NCI-H82 (cell line): Measurements from ENCODE around the gene KTN1.

Experiments
- DNase-seq: peaks from one replicate; lab custom pipeline; 2025; lab: John Stamatoyannopoulos, UW

The KTN1 gene

DNA sequence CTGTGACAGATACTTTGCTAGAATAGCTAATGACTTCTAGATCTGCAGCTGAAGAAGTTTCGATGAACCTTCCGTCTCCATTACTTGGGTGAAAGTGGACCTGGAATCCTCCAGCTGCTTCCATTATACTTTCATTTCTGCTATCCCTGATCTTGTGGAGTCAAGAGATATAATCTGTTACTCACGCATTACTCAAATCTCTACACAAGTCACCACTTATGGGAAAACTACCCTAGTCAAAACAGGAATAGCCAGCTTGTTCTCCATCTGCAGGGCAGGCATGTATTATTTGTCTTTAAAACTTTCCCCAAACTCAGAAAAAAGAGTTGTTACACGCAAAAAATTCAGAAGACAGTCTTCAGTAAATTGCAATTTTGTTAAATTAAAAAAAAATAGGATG, 2.8 kb upstream of the KTN1 start:
- DNase-seq = no peak

DNA sequence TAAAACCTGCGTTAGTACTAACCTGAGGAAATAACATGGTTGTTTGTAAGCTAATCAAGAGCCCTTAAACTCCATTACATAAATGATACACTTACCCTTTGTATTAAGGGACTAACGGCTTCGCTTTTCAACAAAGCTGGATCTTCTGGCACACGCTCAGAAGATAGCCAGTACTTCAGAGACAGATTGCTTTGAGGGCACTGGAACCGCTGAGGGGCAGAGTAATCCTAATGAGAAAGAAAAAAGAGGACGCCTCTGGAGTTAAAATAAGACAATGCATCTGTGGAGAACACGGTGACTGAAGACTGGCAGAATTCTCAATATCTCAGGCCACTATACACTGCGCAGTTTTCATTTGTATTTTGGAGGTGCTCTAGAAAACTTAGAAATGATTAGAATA, 1.5 kb upstream of the KTN1 start:
- DNase-seq = peak; percentile 69

DNA sequence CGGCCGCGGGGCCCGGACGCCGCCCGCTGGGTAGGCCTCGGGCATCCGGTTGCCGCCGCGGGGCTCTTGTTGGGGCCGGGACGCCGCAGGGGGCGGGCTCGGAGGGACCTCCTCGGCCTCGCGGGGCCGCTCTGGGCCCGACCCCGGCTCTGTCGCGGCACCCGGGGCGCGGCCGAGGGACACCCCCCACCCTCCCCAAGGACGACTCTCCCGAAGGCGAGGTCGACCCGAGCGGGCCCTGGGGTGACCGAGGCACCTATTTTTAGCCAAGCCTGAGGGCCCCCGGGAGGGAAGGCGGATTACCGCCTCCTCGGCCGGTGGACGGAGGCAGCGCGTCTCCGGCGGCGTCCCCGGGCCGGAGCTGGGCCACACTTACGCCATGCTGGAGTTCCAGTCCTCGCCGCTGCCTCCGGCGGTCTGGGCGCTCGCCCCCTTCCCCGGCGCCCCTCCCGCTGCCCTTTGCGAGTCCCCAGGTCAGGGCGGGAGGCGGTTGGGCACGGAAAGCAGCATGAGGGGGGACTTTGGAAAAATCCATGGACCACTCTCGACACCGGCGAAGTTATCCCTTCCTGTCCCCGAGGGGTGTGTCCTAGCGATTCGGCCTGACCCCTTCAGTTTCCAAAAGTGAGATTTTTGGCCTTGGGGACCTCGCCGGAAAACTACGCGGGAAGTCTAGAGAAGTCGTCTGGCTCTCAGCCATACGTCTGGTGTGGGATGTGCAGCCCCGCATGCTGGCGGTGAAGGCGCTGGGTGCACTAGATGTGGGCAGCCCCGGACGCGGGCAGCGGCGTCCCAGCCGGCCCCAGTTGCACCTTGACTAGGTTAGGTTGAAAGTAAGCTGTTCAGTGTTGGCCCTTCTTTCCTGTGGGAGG, 699 bp downstream of the KTN1 start:
- DNase-seq = peak; percentile 45

DNA sequence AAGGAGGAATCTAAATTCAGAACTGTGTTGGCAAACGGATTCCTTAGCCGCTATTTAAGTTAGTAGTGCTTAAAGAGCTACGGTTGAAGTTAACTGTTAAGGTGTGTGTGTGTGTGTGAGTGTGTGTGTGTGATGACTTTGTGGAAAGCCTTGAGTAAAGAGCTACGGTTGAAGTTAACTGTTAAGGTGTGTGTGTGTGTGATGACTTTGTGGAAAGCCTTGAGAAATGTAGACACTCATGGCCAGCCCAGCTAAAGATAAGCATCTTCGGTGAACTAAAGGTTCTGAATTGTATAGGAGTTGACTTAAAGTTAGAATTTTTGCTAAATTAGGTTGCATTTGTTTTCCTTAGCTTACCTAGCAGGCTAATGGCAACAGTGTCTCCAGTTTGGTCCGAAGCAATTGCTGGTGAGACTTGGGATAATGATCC, 1.4 kb downstream of the KTN1 start:
- peak; percentile 17 for DNase-seq

DNA sequence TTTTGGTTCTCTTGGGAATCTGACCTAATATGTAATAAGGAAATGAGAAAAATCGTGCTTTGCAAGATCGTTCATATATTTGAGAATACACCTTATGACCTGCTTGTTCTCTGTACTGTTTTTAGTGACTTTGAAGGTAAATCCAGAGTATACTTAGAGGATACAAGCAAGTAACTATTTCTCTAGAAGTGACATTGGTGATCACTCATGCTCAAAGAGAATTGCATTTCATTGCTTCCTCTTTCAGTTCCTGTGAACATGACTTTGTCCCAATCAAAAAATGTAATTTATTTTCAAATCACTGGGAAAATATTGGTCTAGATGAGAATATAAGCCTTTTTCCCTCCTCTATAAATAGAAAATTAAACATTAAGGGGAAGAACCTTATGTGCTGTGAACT, 2.7 kb downstream of the KTN1 start:
- no peak for DNase-seq

DNA sequence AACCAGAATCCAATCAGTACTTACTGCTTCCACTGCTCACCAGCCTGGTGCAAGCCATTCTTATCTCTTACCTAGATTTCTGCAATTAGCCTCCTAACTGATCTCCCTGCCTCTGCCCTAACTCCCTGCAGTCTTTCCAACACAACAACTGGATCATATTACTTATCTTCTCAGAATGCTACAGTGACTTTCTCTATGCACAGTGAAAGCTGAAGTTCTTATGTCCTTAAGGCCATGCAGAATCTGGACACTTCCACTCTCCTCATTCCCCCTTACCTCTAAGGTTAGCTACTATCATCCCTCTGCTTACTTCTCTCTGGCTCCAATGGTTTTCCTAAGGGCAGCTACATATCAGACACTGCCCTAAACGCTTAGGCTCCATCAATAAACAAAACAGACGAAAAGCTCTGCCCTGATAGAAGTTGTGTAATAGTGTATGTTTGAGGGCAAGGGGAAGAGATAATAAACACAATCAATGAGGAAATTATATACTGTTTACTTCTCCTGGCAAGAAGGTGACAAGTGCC, 4.0 kb downstream of the KTN1 start:
- DNase-seq = peak; percentile 36

DNA sequence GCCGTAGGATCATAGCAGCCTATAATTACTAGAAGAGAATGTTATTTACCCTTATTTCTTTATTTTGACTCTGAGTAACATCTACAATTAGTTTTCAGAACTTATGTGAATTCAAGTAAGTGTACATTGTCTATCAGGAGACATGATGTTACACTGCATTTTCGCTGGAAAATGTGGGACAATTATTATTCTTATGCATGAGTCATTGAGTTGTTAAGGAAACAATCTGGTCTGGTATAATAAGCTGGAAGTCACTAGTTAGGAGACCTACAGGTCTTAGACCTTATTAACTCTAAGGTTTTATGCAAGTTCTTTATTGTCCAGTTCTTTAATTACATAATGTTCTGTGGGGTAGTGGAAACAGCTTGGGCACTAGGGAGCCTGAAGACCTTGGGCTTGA, 5.8 kb downstream of the KTN1 start:
- DNase-seq = no peak

DNA sequence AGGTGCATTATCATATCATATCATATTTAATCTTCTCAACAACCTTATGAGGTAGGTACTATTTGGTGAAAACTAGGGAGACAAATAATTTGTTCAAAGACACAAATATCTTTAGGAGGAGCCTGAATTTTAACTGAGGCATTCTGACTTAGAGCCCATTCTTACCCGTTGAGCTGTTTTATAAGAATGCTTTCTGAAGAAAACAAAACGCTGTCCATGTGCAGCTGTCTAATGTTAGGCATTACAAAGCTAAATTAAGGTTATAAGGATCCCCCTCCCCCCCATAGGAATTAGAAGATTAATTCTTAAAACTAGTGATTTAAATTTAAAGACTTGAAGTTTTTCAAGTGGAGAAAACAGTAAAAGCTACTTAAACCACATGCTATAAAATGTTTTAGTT, 6.4 kb downstream of the KTN1 start:
- DNase-seq = no peak

DNA sequence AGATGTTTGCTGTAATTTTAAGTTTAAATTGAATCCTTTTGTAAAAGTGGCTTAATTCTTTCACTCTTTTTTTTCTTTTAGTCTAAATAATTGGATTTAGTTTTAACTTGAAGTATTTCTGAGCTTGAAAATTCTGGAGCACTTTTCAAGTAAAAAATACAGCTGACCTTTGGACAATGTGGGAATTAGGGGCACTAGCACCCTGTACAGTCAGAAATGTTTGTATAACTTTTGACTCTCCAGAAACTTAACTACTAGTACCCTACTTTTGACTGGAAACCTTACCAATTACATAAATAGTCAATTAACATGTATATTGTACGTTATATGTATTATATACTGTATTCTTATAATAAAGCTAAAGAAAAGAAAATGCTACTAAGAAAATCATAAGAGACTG, 7.8 kb downstream of the KTN1 start:
- no peak for DNase-seq

DNA sequence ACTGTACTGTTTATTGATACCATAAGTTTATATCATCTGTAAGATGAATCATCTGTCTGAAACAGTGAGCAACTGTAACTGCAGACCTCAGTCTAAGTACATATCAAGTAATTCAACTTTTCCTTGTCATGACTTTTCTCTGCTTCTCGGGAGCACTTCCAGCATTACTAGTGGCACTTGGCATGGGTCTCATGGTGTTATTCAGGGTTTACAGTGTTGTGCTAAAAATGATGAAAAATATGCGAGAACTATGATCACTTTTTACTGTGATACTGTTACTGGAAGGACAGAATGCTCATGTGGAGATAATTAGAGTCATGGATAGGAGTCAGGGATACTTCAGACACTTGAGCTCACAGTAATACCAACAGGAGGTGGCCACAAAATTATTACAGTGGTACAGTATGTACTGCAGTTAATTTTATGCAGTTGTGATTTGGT, 8.3 kb downstream of the KTN1 start:
- no peak for DNase-seq

DNA sequence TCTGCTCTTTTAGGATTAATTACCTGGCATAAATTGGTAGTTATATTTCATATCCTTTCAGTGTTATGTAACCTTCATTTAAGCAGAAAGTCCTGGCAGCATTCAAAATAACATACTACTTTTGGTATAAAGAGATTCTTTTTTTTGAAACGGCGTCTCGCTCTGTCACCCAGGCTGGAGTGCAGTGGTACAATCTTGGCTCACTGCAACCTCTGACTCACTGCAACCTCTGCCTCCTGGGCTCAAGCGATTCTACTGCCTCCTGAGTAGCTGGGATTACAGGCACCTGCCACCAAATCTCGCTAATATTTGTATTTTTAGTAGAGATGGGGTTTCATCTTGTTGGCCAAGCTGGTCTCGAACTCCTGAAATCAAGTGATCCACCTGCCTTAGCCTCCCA, 9.2 kb downstream of the KTN1 start:
- DNase-seq = no peak

DNA sequence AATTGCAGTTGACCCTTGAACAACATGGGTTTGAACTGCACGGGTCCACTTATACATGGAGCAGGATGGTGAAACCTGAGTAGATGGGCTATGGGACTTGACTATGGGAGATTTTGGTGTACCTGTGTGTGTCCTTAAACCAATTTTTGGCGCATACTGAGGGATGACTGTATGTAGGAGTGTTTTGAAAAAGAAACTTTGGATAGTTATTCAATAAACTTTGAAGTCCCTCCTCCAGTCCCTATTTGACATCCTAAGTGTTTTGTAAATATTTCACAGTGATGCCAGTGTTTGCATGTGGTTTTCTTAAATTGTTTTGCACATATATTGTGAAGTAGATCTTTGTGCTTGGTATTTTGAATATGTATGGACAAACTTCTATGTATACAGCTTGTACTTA, 12.4 kb downstream of the KTN1 start:
- no peak for DNase-seq

DNA sequence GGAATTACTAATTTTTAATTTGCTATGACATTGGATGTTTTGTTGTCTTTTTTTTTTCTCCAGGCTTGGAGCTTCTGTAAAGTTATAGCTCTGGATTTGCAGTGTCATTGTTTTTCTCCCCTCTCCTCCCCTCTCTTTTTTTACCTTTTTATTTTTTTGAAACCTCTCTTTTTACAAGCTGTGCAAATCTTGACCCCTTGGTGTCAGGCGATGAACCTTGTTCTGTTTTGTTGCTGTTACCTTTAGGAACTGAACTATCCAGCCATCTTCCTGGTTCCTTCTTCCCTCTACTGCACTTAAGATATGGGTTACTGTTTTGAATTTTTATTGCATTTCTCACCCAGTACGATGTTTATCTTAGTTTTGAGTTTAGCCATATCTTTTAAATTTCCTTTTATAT, 13.7 kb downstream of the KTN1 start:
- no peak for DNase-seq

DNA sequence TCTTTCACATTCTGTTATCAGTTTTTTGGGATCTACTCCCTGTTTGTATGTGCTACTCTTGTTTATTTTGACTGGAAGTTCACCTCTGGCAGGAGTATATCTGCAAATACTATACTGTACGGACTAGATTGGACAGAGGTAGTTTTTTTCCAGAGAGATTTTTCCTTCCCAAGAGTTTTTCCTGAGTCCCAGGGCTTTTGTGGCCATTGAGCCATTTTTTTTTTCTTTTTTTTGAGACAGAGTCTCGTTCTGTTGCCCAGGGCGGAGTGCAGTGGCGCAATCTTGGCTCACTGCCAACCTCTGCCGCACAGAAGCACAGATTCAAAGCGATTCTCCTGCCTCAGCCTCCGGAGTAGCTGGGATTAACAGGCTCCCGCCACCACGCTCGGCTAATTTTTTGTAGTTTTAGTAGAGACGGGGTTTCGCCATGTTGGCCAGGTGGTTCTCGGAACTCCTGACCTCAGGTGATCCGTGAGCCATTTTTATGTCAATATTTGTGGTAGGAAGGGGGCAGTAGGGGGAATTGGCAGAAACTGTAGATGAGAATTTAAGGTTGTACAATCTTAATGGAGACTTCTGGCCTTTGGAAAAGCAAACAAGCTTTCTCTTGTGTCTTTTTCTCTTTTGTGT, 19.4 kb downstream of the KTN1 start:
- peak; percentile 11 for DNase-seq

DNA sequence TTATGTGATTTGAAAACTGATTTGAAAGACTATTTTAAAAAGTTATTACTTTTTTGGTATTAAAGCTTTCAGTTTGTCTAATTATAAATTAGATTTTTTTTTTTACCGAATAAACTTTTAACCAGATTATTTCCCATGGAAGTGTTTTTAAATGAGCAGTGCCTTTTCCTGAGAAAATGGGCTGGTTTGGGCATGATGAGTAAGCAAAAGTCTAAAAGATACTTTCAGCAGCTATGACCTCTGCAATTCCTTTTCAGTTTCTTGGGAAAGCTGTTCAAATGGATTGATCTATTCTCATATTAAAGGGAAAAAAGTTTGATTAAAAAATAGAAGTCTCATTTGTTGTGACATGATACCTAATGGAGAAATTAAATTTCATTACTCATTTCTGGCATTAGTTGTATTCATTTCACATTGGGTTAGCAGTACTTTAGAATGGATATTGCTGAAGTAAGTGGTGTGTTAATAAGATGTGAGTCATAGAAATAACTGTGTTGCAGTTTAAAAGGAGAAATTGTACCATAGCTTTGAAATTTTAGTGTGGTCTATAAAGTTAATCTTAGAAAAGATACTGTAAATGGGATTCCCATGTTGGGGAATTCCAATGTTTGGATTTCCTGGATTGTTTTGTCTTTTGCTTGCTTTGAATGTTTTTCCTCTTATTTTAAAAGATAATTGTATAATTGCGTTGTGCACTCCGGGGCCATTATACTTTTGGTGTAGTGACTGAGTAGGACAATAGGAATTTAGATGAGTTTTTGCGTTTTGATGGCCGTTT, 21.0 kb downstream of the KTN1 start:
- DNase-seq = no peak

DNA sequence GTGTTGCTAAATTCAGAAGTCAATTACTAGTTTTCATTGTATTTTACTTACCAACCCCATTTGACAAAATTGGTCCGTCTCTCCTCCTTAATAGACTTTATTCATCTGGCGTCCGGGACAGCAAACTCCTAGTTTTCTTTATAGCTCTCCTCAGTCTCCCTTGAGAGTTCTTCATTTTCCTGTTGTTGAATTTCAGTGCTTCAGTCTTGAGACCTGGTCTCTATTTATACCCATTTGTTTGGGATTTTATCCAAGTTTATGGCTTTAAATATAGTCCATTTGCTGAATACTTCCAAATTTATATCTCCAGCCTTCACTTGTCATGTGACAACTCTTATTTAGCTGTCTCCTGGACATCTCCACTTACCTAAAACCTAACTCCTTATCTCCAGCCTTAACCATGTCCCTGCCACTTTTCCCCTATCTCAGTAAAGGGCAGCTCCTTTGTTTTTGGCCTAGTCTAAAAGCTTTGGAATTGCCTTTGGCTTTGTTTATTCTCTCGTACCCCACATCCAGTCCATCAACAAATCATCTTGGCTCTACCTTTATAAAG, 23.5 kb downstream of the KTN1 start:
- no peak for DNase-seq

DNA sequence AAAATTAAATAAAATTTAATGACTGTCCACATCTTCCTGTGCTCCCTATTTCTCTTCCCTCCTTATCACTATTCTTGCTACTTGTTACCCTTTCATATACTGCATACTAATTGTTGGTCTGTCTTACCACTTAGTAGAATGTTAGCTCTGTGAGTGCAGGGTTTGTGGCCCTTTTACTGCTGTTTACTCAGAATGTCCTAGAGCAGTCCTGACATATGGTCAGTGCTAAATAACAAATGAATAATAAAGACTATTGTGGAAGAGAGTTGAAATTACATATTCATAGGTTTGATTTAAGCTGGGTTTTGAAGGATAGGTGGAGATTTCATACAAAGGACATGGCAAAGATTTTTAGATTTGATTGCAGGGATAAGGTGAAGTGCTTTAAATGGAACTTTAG, 24.5 kb downstream of the KTN1 start:
- DNase-seq = no peak

DNA sequence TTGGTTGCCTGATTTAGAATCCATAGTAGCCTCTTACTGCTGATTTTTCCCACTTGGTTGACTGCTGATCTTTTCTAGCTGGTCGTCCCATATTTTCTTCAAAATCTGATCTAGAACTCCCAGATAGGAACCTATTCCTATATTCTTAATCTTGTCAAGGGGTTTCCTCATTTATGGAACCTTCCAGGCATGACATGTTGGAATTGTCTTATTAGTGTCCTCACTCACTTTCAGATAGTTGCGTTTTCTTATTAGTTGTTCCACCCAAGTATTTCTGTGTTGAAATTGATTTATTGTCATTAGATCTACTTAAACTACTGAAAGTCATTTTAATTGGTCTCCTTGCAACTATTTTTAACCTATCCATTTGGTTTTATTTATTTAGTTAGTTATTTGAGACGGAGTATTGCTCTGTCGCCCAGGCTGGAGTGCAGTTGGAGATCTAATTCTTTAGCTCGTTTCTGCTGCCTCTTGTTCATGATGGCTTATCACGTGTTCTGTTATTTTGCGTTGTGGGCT, 25.0 kb downstream of the KTN1 start:
- no peak for DNase-seq

DNA sequence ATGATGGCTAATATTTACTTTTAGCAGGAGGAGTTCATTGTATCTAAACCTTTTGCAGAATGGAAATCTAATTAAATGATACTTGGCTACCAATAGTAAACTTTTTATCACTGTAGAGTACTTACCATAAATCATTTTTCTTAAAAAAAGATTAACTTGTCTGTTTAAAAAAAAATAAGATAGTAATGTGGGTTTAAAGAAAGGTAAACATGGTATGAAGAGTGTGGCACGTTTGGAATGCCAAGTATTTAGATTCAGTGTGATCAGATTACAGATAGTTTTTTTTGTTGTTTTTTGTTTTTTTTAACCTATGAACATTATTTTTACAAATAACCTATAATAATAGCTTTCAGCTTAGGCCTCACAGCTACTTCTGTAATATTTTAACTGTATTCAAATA, 25.8 kb downstream of the KTN1 start:
- no peak for DNase-seq

DNA sequence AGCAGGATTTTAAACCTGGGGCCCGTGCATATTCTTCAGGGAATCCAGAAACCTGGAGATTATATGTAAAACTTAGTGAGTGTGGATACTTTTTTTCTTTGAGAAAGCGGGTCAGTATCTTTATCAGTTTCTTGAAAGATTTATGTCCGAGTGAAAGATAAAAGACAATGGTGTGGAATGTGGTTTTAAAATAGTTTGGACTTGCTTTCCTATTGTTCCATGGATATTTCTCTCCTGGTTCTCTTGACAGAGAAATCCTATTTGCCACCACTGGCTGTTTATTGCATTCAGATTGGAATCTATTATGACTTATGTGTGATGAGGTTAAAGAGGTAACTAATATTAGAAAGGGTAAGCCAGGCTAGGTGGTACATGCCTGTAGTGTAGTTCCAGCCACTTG, 27.4 kb downstream of the KTN1 start:
- no peak for DNase-seq

DNA sequence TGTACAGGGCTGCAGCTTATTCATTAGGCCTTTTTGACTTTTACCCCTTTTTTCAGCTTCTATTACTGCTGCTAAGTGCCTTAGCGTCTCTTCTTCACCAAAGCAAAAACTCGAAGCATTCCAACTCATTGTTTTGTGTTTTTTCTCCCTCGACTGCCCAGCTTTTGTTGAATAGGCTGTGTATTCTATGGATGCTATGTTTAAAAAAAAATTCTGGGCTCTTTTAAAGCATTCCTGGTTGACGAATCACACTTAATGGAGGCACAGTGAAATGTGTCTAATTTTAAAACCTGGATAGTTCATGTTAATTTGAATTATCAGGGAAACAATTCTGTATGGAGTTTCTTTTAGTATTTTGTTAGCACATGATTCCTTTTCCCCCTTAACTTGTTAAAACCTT, 29.7 kb downstream of the KTN1 start:
- no peak for DNase-seq

DNA sequence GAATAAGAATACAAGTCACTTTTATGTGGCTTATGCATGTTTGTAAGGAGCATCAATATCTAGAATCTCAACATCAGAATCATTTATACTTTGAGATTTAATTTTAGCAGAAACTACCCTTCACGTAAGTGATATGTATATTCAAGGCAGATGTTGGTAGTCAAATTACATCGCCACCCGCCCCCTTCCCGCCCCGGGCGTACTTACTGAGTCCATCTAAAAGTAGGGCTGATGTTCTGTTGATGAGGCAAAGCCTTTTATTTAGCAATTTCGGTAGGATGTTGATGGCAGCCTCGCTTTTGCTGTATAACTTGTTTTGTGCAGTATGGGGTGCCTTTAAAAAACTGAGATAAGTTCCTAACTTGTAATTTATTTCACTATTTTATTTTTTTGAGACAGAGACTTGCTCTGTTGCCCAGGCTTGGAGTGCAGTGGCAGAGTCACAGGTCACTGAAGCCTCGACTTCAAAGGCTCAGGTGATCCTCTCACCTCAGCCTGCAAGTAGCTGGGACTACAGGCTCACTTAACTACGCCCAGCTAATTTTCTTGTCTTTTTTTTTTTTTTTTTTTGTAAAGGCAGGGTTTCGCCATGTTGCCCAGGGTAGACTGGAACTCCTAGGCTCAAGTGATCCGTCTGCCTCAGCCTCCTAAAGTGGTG, 30.8 kb downstream of the KTN1 start:
- DNase-seq = no peak
